T-helper 22 cell (primary cell): ENCODE results near the gene ANKRD60.

ENCODE experiments used
- DNase-seq: peaks from one replicate; pipeline ENCODE4 v3.0.0-alpha.2; 2020; ENCODE audit warnings: low read depth

The ANKRD60 gene

DNA sequence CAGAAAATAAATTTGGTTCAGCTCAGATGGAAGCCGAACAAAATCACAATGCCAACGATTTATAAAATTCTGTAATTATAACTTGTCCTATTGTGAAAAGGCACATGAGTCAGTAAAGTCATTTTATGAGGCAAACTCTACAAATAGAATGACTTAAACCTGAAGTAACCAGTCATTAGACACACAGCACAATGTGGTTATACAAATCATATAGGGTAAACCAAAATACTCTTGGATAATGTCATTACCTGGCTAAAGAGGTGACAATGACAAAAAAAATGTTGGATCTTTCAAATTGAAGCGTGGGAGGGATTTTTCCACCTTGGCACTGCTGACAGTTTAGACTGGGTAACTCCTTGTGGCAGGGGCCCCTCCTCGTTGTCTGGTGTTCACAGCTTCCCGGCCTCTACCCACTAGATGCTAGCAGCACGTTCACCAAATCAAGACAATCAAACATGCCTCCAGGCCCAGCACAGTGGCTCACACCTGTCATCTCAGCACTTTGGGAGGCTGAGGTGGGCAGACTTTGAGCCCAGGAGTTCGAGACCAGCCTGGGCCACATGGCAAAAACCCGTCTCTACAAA lies 5.0 kb downstream of the ANKRD60 start:
- DNase-seq, result no peak

DNA sequence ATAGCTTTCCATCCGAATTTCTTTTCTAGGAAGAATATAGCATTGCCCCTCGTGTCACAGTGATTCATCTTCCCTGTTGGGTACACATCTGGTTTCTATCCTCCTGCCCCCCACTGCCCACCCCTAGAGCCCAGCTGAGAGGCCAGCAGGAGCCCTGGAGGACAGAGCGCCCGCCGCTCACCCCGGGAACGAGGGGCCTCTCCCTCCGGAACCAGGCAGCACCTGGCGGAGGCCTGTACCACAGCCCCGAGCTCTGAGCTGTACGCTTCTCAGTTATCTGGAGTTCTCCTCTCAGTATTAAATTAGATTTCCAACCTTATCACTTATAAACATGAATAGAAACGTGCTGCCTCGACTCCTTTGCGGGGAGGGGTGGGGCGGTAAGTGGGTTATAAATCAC lies 6.0 kb downstream of the ANKRD60 start:
- no peak for DNase-seq

DNA sequence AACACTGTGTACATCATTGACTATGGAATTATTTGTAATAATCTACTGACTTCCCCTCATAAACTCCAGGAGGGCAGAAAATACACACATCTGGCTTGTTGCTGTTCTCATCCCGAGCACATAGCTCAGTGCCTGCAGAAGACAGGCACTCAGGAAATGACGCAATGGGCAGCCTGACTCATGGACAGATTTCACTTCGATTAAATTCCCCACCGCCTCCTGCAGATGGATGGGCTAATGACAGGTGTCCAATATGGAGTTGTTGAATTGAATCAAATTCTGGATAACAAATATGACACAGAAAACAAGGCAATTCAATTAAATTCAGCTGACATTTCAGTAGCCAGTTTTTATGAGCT lies 9.1 kb downstream of the ANKRD60 start:
- no peak for DNase-seq

DNA sequence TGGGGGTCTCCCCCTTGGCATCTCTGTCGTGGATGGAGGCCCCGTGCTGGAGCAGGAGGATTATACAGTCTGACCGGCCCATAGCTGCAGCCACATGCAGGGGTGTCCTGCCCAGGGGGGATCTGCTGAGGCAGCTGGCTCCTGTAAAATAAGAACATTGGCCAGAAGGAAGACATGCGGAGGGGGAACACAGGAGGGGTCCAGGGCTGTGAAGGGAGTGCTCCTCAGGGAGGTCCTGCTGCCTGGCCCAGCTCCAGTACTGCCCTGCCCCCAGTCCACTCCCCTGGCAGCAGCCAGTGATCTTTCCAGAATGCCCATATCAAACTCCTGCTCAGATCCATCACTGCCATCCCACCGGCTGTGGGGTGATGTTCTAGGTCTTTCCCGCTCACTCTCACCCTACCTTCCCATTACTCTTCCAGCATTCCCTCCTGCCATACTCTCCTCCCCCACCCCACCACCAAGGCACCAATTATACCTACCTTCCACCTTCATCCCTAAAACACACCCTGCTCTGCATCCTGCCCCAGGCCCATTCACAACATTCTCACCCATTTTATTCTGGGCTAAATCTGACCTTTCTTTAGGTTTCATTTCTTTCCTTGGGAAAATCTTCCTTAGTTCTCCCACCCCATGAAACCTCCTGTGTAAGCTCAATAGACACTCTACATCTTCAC lies 9.7 kb downstream of the ANKRD60 start:
- no peak for DNase-seq

DNA sequence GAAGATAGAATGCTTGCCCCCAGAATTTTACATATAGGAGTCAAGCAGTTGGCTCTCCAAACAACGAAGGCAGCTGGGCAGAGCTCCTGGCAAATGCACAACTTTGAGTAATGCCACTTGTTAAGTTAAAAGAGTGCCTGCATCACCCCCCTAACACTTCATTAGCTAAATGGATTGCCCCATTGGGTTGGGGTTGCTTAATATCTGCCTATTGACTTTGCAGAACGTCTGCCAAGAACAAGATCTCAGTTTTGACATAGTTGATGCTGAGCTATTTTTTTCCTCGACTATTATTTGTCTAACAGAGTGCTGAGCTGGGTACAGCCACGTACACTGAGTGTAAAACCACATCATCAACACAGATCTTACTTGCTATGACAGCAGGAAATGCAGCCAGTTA lies 12.1 kb downstream of the ANKRD60 start:
- DNase-seq, result no peak

DNA sequence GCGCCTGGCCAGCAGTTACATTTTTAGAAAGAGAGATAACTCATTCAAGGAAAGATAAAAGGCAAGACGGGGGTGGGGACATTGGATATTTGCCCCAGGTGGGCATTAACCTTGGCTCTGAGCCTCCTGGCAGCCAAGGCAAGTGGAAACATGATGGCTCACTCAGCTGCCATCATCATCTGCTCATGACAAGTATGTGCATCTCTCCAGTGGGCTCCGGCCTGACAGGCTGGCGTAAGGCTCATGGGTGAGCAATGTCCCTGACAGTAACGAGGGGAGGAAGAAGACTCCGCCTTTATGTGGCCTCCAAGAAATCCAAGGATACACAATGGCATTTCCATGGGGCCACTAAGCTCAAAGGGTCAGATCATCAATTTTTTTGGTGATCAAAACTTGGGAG lies 13.3 kb downstream of the ANKRD60 start:
- DNase-seq, result no peak

DNA sequence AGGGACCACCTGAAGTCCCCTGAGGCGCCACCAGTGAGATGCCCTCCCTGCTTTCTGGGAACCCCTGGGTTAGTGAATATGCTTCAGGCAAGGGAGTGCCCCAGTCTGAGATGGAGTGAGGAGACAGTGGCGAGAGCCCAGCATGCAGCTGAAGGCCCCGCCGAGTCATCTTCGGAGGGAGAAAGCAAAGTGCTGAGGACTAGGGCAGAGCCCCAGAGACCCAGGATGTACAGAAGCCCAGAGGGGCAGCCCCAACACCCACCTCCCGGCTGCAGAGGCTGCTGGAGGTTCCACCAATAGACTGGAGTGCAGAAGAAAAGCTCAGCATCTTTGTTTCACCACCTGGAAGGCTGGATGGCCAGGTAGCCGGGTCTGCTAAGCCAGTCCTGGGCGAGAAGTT lies 14.1 kb downstream of the ANKRD60 start:
- DNase-seq, result no peak

DNA sequence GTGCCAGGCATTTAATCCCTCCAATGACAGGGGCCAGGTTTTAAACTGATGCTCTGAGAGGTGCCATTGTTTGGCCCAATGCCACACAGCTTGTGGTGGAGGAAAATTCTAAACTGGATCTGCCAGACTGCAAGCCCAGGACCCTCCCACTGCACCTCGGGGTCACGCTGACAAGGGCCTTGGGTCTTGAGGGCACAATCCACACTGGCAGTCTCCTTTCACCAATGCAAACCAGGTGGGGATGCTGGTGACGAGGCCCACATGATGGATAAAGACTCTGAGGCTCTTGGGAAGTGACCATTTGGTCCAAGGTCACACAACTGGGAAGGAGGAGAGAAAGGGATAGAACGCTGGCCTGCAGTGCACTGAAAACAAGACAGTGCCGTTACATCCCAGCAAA lies 14.7 kb downstream of the ANKRD60 start:
- DNase-seq, result no peak

DNA sequence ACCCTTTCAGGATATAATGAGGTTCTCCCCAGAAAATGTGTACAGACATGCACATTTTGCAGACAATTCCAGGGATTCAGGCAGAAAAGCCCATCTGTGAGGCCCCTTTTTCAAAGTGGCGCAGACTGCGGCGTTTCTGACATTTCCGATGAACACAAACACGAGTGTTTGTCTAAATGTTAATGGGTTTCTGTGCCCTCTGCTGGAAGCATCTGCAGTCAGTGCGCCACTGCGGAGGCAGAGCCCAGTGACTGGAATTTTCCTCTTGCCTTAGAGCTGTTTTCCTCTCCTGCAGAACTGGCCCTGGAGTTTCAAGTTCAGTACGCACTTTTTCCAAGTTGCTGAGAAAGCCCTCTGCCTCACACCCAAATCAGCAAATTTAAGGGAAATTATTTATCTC lies 15.3 kb downstream of the ANKRD60 start:
- no peak for DNase-seq

DNA sequence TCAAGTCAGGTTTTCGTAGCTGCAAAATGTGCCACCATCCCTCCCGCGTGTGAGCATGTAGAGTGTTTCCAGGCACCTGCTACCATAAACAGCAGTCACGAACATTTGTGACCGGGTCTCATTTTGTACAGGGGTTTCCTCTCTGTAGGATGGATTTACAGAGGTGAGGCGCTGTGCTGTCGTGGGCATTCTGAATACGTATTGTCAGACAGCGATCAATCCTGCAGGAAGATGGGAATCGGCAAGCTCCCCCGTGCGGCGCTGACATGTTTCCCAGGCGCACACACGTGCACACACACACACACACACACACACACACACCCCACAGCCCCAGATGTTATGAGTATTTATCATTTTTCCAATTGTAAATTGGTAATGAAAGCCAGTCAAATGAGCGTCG lies 15.8 kb downstream of the ANKRD60 start:
- DNase-seq, result no peak

DNA sequence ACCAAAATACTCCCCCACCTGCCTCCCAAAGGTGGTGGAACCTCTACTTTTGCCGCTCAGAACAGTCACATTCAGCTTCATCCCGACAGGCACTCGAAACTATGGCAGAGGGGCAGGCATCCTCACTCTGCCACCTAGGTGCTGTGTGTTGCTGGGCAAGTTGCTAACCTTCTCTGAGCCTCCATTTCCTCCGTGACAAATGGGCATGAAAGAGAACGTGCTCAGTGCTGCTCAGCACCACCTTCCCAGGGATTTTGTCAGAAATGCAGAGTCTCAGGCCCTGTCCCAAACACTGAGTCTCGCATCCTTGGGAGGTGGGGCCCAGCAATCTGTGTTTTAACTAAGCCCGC lies 18.1 kb downstream of the ANKRD60 start:
- DNase-seq, result no peak

DNA sequence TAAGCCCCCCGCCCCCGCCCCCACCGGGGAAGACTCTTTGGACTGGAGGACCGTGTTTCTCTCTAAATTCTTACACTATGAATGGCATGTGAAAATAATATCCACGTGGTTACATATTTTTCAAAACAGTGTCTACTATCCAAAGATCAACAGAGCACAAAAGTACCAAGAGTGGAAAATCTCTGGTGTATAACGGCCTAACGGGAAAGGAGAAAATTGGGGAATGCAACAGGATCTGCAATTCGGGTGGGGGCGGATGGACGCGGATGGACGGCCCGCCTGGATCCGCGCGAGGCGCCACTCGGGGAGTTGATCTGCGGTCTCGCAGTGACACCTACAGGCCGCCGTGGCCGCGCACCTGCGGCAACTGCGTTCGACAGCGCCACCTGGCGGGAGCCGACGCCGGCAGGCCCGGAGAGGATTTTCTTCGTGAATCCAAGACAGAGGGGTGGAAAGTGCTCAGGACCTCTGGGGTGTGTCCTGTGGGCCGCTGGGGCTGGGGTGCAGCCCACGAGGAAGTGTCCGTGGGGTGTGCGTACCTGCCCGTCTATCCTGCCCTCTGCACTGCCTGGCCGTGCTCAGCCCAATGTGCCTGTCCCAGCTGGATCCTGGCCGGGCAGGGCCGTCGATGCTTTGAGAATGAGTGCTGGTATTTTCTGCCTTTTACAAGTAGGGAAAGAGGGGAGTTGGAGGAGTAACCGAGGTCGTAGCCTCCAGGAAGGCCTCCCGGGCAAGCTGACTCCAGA lies 18.6 kb downstream of the ANKRD60 start:
- DNase-seq, result peak; percentile 60

DNA sequence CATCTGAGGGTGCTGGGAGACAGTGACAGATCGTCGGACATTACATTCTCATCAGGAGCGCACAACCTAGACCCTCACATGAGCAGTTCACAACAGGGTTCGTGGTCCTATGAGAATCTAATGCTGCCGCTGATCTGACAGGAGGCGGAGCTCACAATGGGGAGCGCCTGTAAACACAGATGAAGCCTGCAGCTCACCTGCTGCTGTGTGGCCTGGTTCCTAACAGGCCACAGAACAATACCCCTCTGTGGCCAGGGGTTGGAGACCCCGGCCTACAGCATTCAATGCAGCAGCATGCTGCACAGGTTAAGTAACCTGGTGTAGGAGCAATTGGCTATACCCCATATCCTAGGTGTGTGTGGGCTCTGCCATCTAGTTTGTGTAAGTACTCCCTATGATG lies 19.5 kb downstream of the ANKRD60 start:
- DNase-seq, result no peak

DNA sequence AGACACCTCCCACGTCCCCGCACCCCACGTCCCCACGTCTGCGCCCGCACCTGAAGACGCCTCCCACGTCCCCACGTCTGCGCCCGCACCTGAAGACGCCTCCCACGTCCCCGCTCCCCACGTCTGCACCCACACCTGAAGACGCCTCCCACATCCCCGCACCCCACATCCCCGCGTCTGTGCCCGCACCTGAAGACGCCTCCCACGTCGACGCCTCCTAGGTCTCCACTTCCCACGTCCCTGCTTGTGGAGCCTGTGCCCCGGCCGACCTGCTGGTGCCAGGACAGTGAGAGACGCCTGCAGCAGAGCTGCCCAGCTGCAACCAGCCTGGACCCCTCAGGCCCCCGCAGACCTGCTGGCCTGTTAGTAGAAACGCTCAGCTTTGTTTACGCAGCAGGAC lies 22.6 kb downstream of the ANKRD60 start:
- DNase-seq, result no peak

DNA sequence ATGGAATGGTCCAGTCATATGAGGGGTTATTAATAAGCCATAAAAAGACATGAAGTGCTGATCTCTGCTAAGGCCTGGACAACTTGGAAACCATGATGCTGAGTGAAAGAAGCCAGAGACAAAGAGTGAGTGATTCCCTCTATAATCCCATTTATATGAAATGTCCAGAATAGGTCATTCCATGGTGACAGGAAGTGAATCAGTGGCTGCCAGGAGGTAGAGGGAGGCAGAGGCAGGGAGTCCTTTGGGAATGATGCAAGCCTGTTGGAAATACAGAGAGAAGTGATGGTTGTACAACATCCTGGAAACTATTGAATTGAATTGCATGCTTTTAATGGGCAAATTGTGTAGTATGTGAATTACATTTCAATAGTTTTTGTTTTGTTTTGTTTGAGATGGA lies 26.4 kb downstream of the ANKRD60 start:
- no peak for DNase-seq

DNA sequence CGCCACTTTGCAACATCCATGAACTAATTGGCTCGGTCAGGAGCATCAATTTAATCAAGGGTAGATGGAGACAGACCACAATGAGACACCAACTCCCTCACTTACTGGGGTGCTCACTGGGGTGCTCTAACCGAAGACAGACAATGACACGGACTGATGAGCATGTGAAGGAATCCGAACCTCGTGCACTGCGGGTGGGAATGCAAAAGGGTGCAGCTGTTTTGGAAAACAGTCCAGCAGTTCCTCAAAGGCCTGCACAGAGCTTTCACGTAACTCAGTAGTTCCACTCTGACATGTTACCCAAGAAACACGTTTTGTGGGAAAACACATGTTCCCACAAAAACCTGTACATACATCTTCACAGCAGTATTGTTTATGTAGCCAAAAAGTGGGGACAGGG lies 26.8 kb downstream of the ANKRD60 start:
- no peak for DNase-seq

DNA sequence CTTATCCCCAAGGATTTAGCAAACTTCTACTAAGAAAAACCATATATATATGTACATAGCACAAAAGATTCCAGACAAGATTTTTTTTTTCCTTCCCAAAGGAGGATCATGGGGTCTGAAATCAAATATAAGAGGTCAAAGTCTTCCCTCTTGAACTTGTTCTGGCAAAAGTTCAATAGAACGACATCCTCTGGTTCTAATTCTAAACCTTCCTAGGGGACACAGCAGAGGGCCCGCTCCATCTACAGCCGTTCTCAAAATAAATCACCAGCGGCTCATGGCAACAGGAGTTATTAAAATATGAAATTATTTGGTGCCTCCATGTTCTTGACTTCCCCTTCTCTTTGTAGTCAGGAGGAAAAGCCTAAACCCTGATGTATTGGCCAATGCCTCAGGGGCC lies 29.0 kb downstream of the ANKRD60 start:
- DNase-seq, result no peak

DNA sequence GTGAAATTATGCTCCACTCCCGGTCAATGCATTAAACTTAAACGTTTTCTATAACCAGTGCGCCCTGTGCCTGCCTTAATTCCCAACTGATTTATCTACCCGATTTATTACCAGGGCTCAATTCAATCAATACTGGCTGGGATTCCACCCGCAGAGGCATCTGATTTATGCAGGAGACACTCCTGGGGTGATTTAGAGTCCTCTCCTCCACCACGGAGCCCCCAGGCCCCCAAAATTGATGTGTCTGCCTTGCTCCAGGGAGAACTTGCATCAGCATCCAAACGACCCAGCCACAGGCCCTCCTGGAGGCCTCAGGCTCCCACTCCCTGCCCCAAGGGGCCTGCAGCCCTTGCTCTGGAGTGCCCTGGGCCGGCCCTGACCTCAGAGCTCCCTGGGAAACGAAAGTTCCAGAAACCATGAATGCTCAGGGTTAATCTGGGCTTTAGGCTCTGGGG lies 29.5 kb downstream of the ANKRD60 start:
- DNase-seq, result no peak

DNA sequence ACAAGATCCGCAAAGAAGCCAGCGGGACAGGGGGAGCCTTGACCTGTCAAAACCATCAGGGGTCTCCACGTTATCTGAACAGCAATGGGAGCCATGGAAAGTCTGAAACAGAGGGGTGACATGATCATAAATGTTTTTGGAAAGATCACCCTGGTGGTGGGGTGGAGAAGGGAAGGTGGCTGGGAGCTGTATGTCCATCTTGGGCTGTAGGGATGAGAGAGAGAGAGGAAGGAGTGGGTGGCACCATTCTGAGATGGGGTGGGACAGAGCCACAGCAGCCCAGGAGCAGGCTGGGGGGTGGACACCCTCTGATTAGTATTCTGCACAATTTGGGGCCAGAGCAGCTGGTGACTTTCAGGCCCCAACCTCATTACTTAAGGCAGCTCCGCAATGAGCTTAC lies 30.1 kb downstream of the ANKRD60 start:
- no peak for DNase-seq

DNA sequence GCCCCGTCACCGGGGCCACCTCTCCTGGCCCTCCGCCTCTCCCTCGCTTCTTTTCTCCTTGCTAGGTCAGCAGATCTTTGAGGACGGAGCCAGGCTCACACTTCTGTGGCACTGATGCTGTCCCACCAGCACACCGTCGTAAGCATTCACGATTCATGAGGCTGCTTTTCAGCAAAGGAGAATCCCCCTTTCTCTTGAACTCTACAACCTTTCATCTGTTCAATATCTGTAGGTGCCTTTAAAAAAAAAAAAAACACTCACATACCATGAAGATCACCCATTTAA lies 31.3 kb downstream of the ANKRD60 start:
- DNase-seq, result no peak

DNA sequence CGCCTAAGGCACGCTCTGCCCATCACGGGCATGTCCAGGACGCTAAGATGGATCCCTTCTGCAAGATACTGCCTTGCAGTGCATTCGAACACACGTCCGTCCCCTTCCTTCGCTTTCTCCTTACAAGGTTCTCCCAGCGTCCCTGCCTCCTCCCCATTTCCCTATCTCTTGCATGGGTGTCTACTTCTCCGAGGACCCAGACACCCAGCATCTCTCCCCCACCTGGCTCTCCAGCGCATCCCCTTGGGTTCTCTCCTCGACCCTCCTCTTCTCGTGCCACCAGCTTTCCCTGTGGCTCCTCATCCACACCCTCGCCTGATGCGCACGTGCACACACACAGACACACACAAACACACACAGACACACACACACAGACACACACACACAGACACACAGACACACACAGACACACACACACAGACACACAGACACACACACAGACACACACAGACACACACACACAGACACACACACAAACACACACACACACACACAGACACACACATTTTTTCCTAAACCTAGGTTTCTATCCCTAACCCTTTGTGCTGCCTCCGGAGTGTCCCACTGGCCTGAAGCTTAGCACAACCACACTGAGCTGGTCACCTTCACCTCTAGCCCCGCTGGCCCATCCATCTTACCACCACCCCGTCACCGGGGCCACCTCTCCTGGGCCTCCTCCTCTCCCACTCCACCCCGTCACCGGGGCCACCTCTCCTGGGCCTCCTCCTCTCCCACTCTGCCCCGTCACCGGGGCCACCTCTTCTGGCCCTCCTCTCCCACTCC lies 31.9 kb downstream of the ANKRD60 start:
- no peak for DNase-seq

DNA sequence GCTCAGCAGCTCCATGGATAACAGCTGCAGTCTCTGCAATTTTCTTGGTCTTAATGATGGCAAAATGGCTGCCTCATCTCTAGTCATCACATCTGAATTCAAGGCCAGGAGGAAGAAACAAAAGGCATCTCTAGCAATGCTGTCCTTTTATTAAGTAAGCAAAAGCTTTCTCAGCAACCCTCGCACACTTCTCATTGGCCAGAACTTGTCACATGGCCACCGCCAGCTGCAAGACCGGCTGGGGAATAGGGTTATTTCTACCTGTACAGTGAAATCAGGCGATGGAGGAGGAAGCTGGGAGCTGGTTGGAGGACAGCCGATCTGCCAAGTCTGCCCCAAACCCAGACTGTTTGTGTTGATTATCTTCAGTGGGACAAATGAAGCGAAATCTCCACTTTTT lies 33.4 kb downstream of the ANKRD60 start:
- DNase-seq, result no peak

DNA sequence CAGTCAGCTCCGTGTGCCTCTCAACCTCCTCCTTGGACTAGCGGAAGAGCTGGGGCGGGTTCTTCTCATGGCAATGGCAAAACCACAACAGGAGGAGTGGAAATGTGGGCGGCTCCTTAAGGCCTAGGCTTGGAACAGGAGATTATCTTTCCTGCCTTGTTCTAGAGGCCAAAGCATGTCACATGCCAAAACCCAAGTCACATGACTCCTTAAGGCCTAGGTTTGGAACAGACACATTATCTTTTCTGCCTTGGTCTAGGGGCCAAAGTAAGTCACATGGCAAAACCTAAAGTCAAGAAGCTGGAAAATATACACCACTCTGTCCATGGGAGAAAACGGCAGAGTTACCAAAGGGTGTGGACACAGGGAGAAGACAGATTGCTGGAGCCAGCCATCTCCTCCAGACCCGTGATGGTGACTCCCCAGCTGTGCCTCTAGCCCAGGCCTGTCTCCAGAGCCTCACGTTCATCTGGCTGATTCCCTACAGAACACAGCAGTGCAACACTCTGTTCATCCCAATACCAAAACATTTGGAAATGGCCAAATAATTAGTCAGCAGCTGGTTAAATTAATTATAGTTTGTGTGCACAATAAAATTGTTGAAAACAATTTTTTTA lies 34.2 kb downstream of the ANKRD60 start:
- DNase-seq, result no peak
